HepG2 (cell line): ENCODE measurements around the gene CEBPE. TPM values are rescaled to one million over a fixed set of nuclear protein-coding genes. Genes with fewer than 3 reads are reported as not detected.

Source experiments
- ARID4A ChIP-seq: sonication (generic); formaldehyde crosslinking; IDR thresholded peaks from 2 replicates; pipeline ENCODE4 v1.5.0; 2020; ENCODE audit warnings: mild to moderate bottlenecking, missing genetic modification reagents, borderline replicate concordance
- MTA1 ChIP-seq: sonication (generic); formaldehyde crosslinking; IDR thresholded peaks from 2 replicates; pipeline ENCODE4 v1.4.0; 2020; ENCODE audit warnings: missing genetic modification reagents, mild to moderate bottlenecking, borderline replicate concordance
- MYNN ChIP-seq: sonication (generic); formaldehyde crosslinking; IDR thresholded peaks from 2 replicates; pipeline ENCODE4 v1.4.0; 2020; ENCODE audit warnings: mild to moderate bottlenecking, low read depth, missing genetic modification reagents
- NR3C1 ChIP-seq: sonication (generic); formaldehyde crosslinking; IDR thresholded peaks from 2 replicates; pipeline ENCODE4 v1.4.0; 2020; ENCODE audit warnings: missing genetic modification reagents
- SMYD3 ChIP-seq: sonication (generic); formaldehyde crosslinking; IDR thresholded peaks from 2 replicates; pipeline ENCODE4 v1.8.1; 2023; ENCODE audit warnings: mild to moderate bottlenecking, missing genetic modification reagents
- TSC22D2 ChIP-seq: sonication (generic); formaldehyde crosslinking; IDR thresholded peaks from 2 replicates; pipeline ENCODE4 v1.5.1; 2020; ENCODE audit warnings: missing genetic modification reagents, mild to moderate bottlenecking, borderline replicate concordance
- ZFY ChIP-seq: sonication (generic); formaldehyde crosslinking; IDR thresholded peaks from 2 replicates; pipeline ENCODE4 v1.4.0; 2020; ENCODE audit warnings: missing genetic modification reagents
- ZIK1 ChIP-seq: sonication (generic); formaldehyde crosslinking; IDR thresholded peaks from 2 replicates; pipeline ENCODE4 v1.5.0; 2020; ENCODE audit warnings: mild to moderate bottlenecking, low read depth, missing genetic modification reagents, borderline replicate concordance
- ZNF10 ChIP-seq: sonication (generic); formaldehyde crosslinking; IDR thresholded peaks from 2 replicates; pipeline ENCODE4 v1.4.0; 2020; ENCODE audit warnings: mild to moderate bottlenecking, low read depth, missing genetic modification reagents, borderline replicate concordance
- ZNF282 ChIP-seq: fragments of 450-650 bp; IDR thresholded peaks from 2 replicates; pipeline ENCODE4 v1.6.1; 2018; ENCODE audit not compliant: partially characterized antibody
- ZNF33A ChIP-seq: sonication (generic); formaldehyde crosslinking; IDR thresholded peaks from 2 replicates; pipeline ENCODE4 v1.5.1; 2020; ENCODE audit warnings: missing genetic modification reagents, mild to moderate bottlenecking, moderate library complexity, borderline replicate concordance
- ZNF614 ChIP-seq: IDR thresholded peaks from 2 replicates; pipeline ENCODE4 v1.6.1; 2018; ENCODE audit warnings: missing biosample characterization, missing genetic modification reagents, inconsistent platforms, borderline replicate concordance
- ZNF749 ChIP-seq: sonication (generic); formaldehyde crosslinking; IDR thresholded peaks from 2 replicates; pipeline ENCODE4 v1.8.0; 2022; ENCODE audit warnings: mild to moderate bottlenecking, missing genetic modification reagents, moderate library complexity, borderline replicate concordance
- polyA plus RNA-seq, 8 experiments: library from polyadenylated mRNA; depleted of rRNA in 3 of 8; stranded (reverse) in 7 of 8; unstranded in 1 of 8; fragments of >200 nt; fragmentation: Illumina TruSeq in 4 of 8; extraction: Trizol in 4 of 8; gene quantifications; 2 replicates each; pipeline versions ENCODE4 v1.2.1 to v1.2.3, GENCODE V29; 2011 to 2016; ENCODE audit warnings: low read depth in 4 of 8, missing spikeins in 1 of 8, mixed read lengths in 1 of 8; ENCODE audit not compliant: insufficient read depth in 1 of 8
- total RNA-seq, 5 experiments: library from RNA; depleted of rRNA; stranded (reverse); fragments of >200 nt; fragmentation: Illumina TruSeq; extraction: Trizol; gene quantifications; 2 replicates each; pipeline ENCODE4 v1.2.3, GENCODE V29; 2016; ENCODE audit warnings: low read depth in 1 of 5
- TF ChIP-seq, protein P1 (sequence below), 2 experiments: sonication (generic) in 1 of 2; formaldehyde crosslinking in 1 of 2; IDR thresholded peaks; 2 replicates each; pipeline versions ENCODE4 v1.6.1 to v1.9.0; 2014 to 2022; ENCODE audit warnings: antibody characterized with exemption in 1 of 2, borderline replicate concordance in 1 of 2, inconsistent platforms in 1 of 2, low read depth in 1 of 2, missing genetic modification reagents in 1 of 2
- TF ChIP-seq, protein P2 (sequence below): sonication (generic); formaldehyde crosslinking; IDR thresholded peaks from 2 replicates; pipeline ENCODE4 v1.8.0; 2022; ENCODE audit warnings: mild to moderate bottlenecking, missing genetic modification reagents, moderate library complexity

The CEBPE gene
- total and polyA plus RNA-seq, 2 of the 13 experiments (the other 11 are each of a cell fraction or from before 2014, with no cell fraction given): 0.09 to 0.11 TPM

DNA sequence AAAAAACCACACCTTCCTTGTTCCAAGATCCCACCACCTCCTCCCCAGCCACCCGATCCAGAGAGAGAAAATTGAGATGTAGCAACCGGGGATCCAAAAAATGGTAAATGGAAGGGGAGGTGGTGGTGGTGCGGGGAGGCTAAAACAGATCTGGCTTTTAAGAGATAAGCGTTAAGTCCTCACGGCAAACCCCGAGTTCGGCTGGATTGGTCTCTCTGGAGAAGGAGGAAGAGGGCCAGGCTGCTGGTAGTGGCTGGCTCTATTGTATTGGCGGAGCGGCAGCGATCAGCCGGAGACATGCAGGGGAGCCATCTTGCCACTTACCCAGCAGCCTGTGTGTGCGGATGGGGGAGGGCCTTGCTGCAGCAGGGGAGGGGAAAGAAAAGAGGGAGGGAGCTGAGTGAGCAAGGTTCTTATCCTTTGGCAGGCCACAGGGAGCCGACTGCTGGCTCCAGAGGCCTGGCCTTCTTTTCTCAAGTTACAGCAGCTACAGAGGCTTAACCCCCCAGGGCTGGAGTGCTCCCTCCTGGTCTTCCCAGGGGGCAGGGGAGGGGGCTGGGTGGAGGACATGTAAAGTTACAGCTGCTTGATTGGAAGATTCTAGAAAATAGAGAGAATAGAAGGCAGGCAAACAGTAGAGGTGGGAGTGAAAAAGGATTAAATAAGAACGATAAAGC, 47.7 kb downstream of the CEBPE start (continued):
- TF ChIP-seq ZFY (peak; percentile 70), ZIK1 (CRISPR knock-in tag) (no peak; the same call in 1 of the 2 replicates), ZNF33A (CRISPR knock-in tag) (no peak), MTA1 (CRISPR knock-in tag) (peak; percentile 82; the same call in 1 of the 2 replicates), NR3C1 (CRISPR knock-in tag) (no peak), ZNF614 (CRISPR knock-in tag) (peak; percentile 75), ZNF10 (CRISPR knock-in tag) (no peak), ZNF749 (CRISPR knock-in tag) (no peak; the same call in 1 of the 2 replicates), TSC22D2 (CRISPR knock-in tag) (no peak), ZNF282 (no peak), ARID4A (CRISPR knock-in tag) (peak; percentile 87), MYNN (CRISPR knock-in tag) (no peak; the same call in 1 of the 2 replicates), SMYD3 (CRISPR knock-in tag) (peak; percentile 93; the same call in 1 of the 2 replicates)
- TF ChIP-seq, protein P1, sequence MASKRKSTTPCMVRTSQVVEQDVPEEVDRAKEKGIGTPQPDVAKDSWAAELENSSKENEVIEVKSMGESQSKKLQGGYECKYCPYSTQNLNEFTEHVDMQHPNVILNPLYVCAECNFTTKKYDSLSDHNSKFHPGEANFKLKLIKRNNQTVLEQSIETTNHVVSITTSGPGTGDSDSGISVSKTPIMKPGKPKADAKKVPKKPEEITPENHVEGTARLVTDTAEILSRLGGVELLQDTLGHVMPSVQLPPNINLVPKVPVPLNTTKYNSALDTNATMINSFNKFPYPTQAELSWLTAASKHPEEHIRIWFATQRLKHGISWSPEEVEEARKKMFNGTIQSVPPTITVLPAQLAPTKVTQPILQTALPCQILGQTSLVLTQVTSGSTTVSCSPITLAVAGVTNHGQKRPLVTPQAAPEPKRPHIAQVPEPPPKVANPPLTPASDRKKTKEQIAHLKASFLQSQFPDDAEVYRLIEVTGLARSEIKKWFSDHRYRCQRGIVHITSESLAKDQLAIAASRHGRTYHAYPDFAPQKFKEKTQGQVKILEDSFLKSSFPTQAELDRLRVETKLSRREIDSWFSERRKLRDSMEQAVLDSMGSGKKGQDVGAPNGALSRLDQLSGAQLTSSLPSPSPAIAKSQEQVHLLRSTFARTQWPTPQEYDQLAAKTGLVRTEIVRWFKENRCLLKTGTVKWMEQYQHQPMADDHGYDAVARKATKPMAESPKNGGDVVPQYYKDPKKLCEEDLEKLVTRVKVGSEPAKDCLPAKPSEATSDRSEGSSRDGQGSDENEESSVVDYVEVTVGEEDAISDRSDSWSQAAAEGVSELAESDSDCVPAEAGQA (IDR thresholded peaks at IDR 0.05; ENCODE audit: low read depth): peak; percentile 80; the same call in 1 of the 2 replicates
- TF ChIP-seq, protein P1 (CRISPR knock-in tag; IDR thresholded peaks at IDR 0.05; ENCODE audit: borderline replicate concordance): no peak
- TF ChIP-seq, protein P2, sequence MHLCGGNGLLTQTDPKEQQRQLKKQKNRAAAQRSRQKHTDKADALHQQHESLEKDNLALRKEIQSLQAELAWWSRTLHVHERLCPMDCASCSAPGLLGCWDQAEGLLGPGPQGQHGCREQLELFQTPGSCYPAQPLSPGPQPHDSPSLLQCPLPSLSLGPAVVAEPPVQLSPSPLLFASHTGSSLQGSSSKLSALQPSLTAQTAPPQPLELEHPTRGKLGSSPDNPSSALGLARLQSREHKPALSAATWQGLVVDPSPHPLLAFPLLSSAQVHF (CRISPR knock-in tag): no peak
